Measurements from ENCODE around the gene SPPL2C. TPM values are rescaled to one million over a fixed set of nuclear protein-coding genes. Genes with fewer than 3 reads are reported as not detected.
A peak's percentile ranks its signal among the peaks of the same experiment; 100 is the strongest.

SPPL2C gene
- total and polyA plus RNA-seq, 5 donors from 2014 or later, result not detected

DNA sequence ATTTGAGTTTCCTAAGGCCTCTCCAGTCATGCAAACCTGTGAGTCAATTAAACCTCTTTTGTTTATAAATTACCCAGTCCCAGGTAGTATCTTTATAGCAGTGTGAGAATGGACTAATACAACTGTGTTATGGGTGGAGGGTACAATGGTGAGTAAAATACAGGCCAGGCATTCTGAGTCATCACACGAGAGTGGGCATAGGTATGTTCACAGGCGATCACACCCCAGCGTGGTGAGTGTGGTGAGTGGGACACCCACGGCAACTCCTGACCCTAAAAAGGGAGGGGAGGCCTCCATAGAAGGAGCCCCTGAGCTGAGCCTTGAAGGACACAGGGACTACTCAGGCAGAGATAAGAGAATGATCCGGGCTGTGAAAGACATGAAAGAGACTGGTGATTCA is 27.0 kb downstream of the SPPL2C start:
- Mint-ChIP-seq H3K4me3 (peak overlapping the region in 1 of 4 donors; percentile 38), H3K4me1 (peaks cover 7 to 9% (median 8%) of the 10 kb centered on the region in 4 donors), H3K36me3 (no peaks in the 10 kb centered on the region), H3K27ac (no peak overlapping the region), H3K9me3 (no peaks in the 10 kb centered on the region), H3K27me3 (peaks cover 20% of the 10 kb centered on the region)
- Histone ChIP-seq H3K4me1 (ENCODE audit: control insufficient read depth, insufficient read depth, low read length, poor library complexity, severe bottlenecking) (no peaks in the 10 kb centered on the region), H3K27me3 (ENCODE audit: control insufficient read depth, insufficient read depth, low read length) (no peaks in the 10 kb centered on the region), H3K9me3 (ENCODE audit: control insufficient read depth in 2 of 2, low read length in 2 of 2) (no peaks in the 10 kb centered on the region), H3K27ac (ENCODE audit: insufficient read depth, low read length, poor library complexity, severe bottlenecking) (no peak overlapping the region), H3K36me3 (ENCODE audit: control insufficient read depth, insufficient read depth, low read length) (no peaks in the 10 kb centered on the region), H3K4me3 (ENCODE audit: low read depth, low read length) (no peak overlapping the region)
- ATAC-seq (ENCODE audit: low read depth in 2 of 2) (no peak), DNase-seq (no peak)

- no peak overlapping the region for H3K27ac ChIP-seq (ENCODE audit: insufficient read depth, low read length, poor library complexity, severe bottlenecking)
- Mint-ChIP-seq H3K36me3 (no peaks in the 10 kb centered on the region), H3K4me3 (peak overlapping the region in 1 of 4 donors; percentile 67), H3K27me3 (peaks cover 17% of the 10 kb centered on the region), H3K27ac (peak overlapping the region in 2 of 3 donors; percentile 45 to 85), H3K9me3 (no peaks in the 10 kb centered on the region), H3K4me1 (peaks cover 7 to 9% (median 8%) of the 10 kb centered on the region in 4 donors)
- H3K36me3 ChIP-seq (ENCODE audit: control insufficient read depth, insufficient read depth, low read length), result no peaks in the 10 kb centered on the region
- DNase-seq (peak in 1 of 3 donors; percentile 59), ATAC-seq (ENCODE audit: low read depth in 2 of 2) (peak; percentile 80 to 86)
- H3K4me3 ChIP-seq (ENCODE audit: low read depth, low read length), result no peak overlapping the region
- H3K27me3 ChIP-seq (ENCODE audit: control insufficient read depth, insufficient read depth, low read length), result no peaks in the 10 kb centered on the region
- H3K9me3 ChIP-seq (ENCODE audit: control insufficient read depth in 2 of 2, low read length in 2 of 2), result no peaks in the 10 kb centered on the region
- H3K4me1 ChIP-seq (ENCODE audit: control insufficient read depth, insufficient read depth, low read length, poor library complexity, severe bottlenecking), result no peaks in the 10 kb centered on the region
Observed at GRCh38 chr17:45873728-45874127, 29.0 kb downstream of the SPPL2C start.

DNA sequence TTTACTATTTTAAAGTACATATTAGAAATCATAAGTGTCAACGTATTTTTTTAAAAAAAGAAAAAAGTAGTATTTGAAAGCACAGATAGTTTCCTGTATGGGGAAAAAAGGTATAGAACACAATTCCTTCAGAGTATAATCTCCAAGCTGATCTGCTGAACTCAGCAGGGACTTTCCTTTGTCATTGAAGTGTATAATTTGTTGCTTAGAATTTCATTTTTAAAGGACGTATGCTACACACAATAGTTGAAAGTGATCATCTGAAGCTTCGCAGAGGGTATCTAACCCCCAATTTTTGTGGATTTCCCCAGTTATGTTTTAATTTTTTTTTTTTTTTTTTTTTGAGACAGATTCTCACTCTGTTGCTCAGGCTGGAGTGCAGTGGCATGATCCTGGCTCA is 29.5 kb downstream of the SPPL2C start:
- Histone ChIP-seq H3K9me3 (ENCODE audit: control insufficient read depth in 2 of 2, low read length in 2 of 2) (no peaks in the 10 kb centered on the region), H3K27ac (ENCODE audit: insufficient read depth, low read length, poor library complexity, severe bottlenecking) (no peak overlapping the region), H3K27me3 (ENCODE audit: control insufficient read depth, insufficient read depth, low read length) (no peaks in the 10 kb centered on the region), H3K4me1 (ENCODE audit: control insufficient read depth, insufficient read depth, low read length, poor library complexity, severe bottlenecking) (no peaks in the 10 kb centered on the region), H3K36me3 (ENCODE audit: control insufficient read depth, insufficient read depth, low read length) (no peaks in the 10 kb centered on the region), H3K4me3 (ENCODE audit: low read depth, low read length) (no peak overlapping the region)
- ATAC-seq (ENCODE audit: low read depth in 2 of 2) (no peak), DNase-seq (no peak)
- Mint-ChIP-seq H3K27ac (no peak overlapping the region), H3K27me3 (peaks cover 17% of the 10 kb centered on the region), H3K4me3 (no peak overlapping the region), H3K36me3 (no peaks in the 10 kb centered on the region), H3K4me1 (peaks cover 7 to 9% (median 8%) of the 10 kb centered on the region in 4 donors), H3K9me3 (no peaks in the 10 kb centered on the region)

DNA sequence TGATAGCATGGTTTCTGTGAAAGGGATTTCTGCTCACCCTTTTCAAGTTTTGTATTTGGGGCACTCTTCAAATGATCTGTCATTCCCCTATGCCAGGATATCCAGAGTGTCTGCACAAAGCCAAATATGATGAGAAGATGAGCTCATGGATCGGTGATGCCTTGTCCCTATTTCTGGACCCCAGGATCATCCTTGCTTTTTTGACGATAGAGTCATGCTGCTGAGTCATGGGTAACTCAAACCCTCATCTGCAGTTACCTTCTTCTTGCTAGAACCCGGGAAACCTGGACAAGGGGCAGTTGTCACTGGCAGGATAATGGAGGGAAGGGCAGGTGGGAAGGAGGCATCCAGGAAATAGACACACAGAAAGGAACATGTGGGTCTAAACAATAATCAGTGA is 31.9 kb downstream of the SPPL2C start:
- DNase-seq (no peak), ATAC-seq (ENCODE audit: low read depth in 2 of 2) (no peak)
- Histone ChIP-seq H3K4me3 (ENCODE audit: low read depth, low read length) (no peak overlapping the region), H3K27ac (ENCODE audit: insufficient read depth, low read length, poor library complexity, severe bottlenecking) (no peak overlapping the region), H3K27me3 (ENCODE audit: control insufficient read depth, insufficient read depth, low read length) (no peaks in the 10 kb centered on the region), H3K4me1 (ENCODE audit: control insufficient read depth, insufficient read depth, low read length, poor library complexity, severe bottlenecking) (no peaks in the 10 kb centered on the region), H3K36me3 (ENCODE audit: control insufficient read depth, insufficient read depth, low read length) (no peaks in the 10 kb centered on the region), H3K9me3 (ENCODE audit: control insufficient read depth in 2 of 2, low read length in 2 of 2) (no peaks in the 10 kb centered on the region)
- Mint-ChIP-seq H3K4me1 (peaks cover 7 to 9% (median 8%) of the 10 kb centered on the region in 4 donors), H3K27ac (no peak overlapping the region), H3K4me3 (no peak overlapping the region), H3K36me3 (no peaks in the 10 kb centered on the region), H3K9me3 (no peaks in the 10 kb centered on the region), H3K27me3 (peaks cover 17% of the 10 kb centered on the region)

DNA sequence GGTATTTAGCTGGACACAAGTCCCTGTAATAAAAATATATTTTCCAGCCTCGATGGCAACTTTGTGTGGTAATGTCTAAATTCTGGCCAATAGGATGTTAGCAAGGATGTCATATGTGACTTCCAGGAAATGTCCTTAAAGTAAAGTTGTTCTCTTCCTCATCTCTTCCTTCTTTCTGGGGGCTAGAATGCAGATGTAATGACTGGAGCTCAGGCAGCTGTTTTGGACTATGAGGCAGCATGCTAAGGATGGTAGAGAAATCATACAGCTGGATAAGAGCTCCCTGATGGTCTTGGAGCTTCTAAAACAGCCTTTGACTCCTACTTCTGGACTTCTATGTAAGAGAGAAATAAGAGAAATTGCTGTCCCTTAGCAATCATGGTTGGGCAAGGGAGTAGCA is 32.8 kb downstream of the SPPL2C start:
- Mint-ChIP-seq H3K9me3 (peaks cover 0 to 2% (median 0%) of the 10 kb centered on the region in 7 donors), H3K27ac (no peak overlapping the region), H3K36me3 (peaks cover 2% of the 10 kb centered on the region), H3K4me3 (no peak overlapping the region), H3K27me3 (peaks cover 17% of the 10 kb centered on the region), H3K4me1 (peaks cover 7 to 9% (median 8%) of the 10 kb centered on the region in 4 donors)
- Histone ChIP-seq H3K4me1 (ENCODE audit: control insufficient read depth, insufficient read depth, low read length, poor library complexity, severe bottlenecking) (no peaks in the 10 kb centered on the region), H3K9me3 (ENCODE audit: control insufficient read depth in 2 of 2, low read length in 2 of 2) (no peaks in the 10 kb centered on the region), H3K27ac (ENCODE audit: insufficient read depth, low read length, poor library complexity, severe bottlenecking) (no peak overlapping the region), H3K4me3 (ENCODE audit: low read depth, low read length) (no peak overlapping the region), H3K27me3 (ENCODE audit: control insufficient read depth, insufficient read depth, low read length) (no peaks in the 10 kb centered on the region), H3K36me3 (ENCODE audit: control insufficient read depth, insufficient read depth, low read length) (no peaks in the 10 kb centered on the region)
- no peak for ATAC-seq (ENCODE audit: low read depth in 2 of 2)
- DNase-seq, result no peak

- no peak overlapping the region for H3K4me3 ChIP-seq (ENCODE audit: low read depth, low read length)
Observed at GRCh38 chr17:45883063-45883462, 38.4 kb downstream of the SPPL2C start.

DNA sequence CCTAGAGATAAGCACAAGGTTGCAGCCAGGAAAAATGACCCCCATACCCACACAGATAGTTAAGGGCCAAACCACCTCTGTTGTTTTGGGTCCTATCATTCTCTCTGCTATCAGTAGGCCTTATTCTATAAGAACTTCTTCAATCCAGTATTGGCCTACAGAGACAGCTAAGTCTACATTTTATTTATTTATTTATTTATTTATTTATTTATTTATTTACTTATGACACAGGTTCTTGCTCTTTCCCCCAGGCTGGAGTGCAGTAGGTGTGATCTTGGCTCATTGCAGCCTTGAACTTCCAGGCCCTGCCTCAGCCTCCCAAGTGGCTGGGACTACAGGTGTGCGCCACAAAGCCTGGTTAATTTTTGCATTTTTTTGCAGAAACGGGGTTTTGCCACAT is 42.2 kb downstream of the SPPL2C start:
- Mint-ChIP-seq H3K4me1 (no peaks in the 10 kb centered on the region), H3K9me3 (peaks cover 4 to 14% (median 6%) of the 10 kb centered on the region in 7 donors), H3K4me3 (no peak overlapping the region), H3K27me3 (peaks cover 17% of the 10 kb centered on the region), H3K36me3 (peaks cover 4% of the 10 kb centered on the region), H3K27ac (no peak overlapping the region)
- peaks cover 3 to 5% of the 10 kb centered on the region in 2 experiments for H3K9me3 ChIP-seq (ENCODE audit: control insufficient read depth in 2 of 2, low read length in 2 of 2)
- H3K4me3 ChIP-seq (ENCODE audit: low read depth, low read length), result no peak overlapping the region
- ATAC-seq (ENCODE audit: low read depth in 2 of 2) (no peak), DNase-seq (no peak)
- no peaks in the 10 kb centered on the region for H3K27me3 ChIP-seq (ENCODE audit: control insufficient read depth, insufficient read depth, low read length)
- H3K4me1 ChIP-seq (ENCODE audit: control insufficient read depth, insufficient read depth, low read length, poor library complexity, severe bottlenecking), result no peaks in the 10 kb centered on the region
- no peak overlapping the region for H3K27ac ChIP-seq (ENCODE audit: insufficient read depth, low read length, poor library complexity, severe bottlenecking)
- no peaks in the 10 kb centered on the region for H3K36me3 ChIP-seq (ENCODE audit: control insufficient read depth, insufficient read depth, low read length)

More at GRCh38 chr17:45883063-45883462, 38.4 kb downstream of the SPPL2C start:
- no peak for ATAC-seq (ENCODE audit: low read depth in 2 of 2)
- H3K4me1 ChIP-seq (ENCODE audit: control insufficient read depth, insufficient read depth, low read length, poor library complexity, severe bottlenecking), result no peaks in the 10 kb centered on the region
- no peak overlapping the region for H3K27ac ChIP-seq (ENCODE audit: insufficient read depth, low read length, poor library complexity, severe bottlenecking)
- no peak overlapping the region for H3K4me3 Mint-ChIP-seq
- H3K9me3 ChIP-seq (ENCODE audit: control insufficient read depth in 2 of 2, low read length in 2 of 2), result peaks cover 3 to 5% of the 10 kb centered on the region in 2 experiments
- no peak for DNase-seq
- H3K27me3 ChIP-seq (ENCODE audit: control insufficient read depth, insufficient read depth, low read length), result no peaks in the 10 kb centered on the region
- H3K36me3 ChIP-seq (ENCODE audit: control insufficient read depth, insufficient read depth, low read length), result no peaks in the 10 kb centered on the region
- H3K27me3 Mint-ChIP-seq, result peaks cover 8% of the 10 kb centered on the region
- no peaks in the 10 kb centered on the region for H3K4me1 Mint-ChIP-seq
- H3K27ac Mint-ChIP-seq, result no peak overlapping the region
- H3K9me3 Mint-ChIP-seq, result peaks cover 3 to 14% (median 6%) of the 10 kb centered on the region in 7 donors
- H3K36me3 Mint-ChIP-seq, result peaks cover 4% of the 10 kb centered on the region

DNA sequence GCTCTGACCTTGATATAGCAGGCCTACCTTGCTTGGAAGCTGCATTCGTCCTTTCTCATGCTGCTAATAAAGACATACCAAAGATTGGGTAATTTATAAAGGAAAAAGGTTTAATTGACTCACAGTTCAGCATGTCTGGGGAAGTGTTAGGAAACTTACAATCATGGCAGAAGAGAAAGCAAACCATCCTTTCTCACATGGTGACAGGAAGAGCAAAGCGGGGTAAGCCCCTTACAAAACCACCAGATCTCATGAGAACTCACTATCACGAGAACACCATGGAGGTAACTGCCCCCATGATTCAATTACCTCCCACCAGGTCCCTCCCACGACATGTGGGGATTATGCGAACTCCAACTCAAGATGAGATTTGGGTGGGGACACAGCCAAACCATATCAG is 43.7 kb downstream of the SPPL2C start:
- H3K36me3 Mint-ChIP-seq, result no peaks in the 10 kb centered on the region
- H3K27ac Mint-ChIP-seq, result no peak overlapping the region
- H3K27me3 Mint-ChIP-seq, result peaks cover 22% of the 10 kb centered on the region
- Histone ChIP-seq H3K9me3 (ENCODE audit: control insufficient read depth in 2 of 2, low read length in 2 of 2) (peaks cover 3 to 5% of the 10 kb centered on the region in 2 experiments), H3K4me3 (ENCODE audit: low read depth, low read length) (no peak overlapping the region), H3K36me3 (ENCODE audit: control insufficient read depth, insufficient read depth, low read length) (no peaks in the 10 kb centered on the region), H3K27ac (ENCODE audit: insufficient read depth, low read length, poor library complexity, severe bottlenecking) (no peak overlapping the region), H3K4me1 (ENCODE audit: control insufficient read depth, insufficient read depth, low read length, poor library complexity, severe bottlenecking) (no peaks in the 10 kb centered on the region), H3K27me3 (ENCODE audit: control insufficient read depth, insufficient read depth, low read length) (peaks cover 3% of the 10 kb centered on the region)
- no peak overlapping the region for H3K4me3 Mint-ChIP-seq
- peaks cover 3 to 14% (median 5%) of the 10 kb centered on the region in 7 donors for H3K9me3 Mint-ChIP-seq
- DNase-seq (no peak), ATAC-seq (ENCODE audit: low read depth in 2 of 2) (no peak)
- peaks cover 0 to 3% (median 0%) of the 10 kb centered on the region in 4 donors for H3K4me1 Mint-ChIP-seq
